ENCODE results near the gene SLC5A10. TPM values are rescaled to one million over a fixed set of nuclear protein-coding genes. Genes with fewer than 3 reads are reported as not detected.

Gene SLC5A10
- total RNA-seq, 2 experiments from 2014 or later: not detected

DNA sequence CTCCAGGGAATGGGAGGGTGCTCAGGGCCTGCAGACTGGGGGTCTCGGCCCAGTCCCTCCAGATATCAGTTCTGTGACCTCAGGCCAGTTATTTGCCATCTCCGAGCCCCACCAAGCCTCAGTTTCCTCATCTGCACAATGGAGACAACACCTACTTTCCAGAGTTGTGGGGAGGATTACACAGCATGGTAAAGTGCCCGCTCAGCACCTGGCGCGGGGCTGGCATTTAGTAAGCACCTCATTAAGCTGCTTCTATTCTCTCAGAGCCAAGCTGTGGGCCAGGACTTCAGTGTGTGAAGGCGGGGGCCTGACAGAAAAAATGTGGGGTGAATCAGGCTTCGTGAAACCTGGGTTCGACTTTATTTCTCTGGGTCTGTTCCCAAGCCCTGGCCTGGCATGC, 47.4 kb downstream of the SLC5A10 start:
- Mint-ChIP-seq H3K4me3 (no peak overlapping the region), H3K4me1 (ENCODE audit: low read depth) (peaks cover 23% of the 10 kb centered on the region), H3K36me3 (ENCODE audit: low read depth) (peaks cover 14% of the 10 kb centered on the region), H3K27ac (no peak overlapping the region), H3K27me3 (no peaks in the 10 kb centered on the region), H3K9me3 (peaks cover 2% of the 10 kb centered on the region)
- peaks cover 8% of the 10 kb centered on the region for H3K36me3 ChIP-seq (ENCODE audit: insufficient read depth, low read length)
- H3K4me1 ChIP-seq (ENCODE audit: insufficient read depth, low read length): peaks cover 55% of the 10 kb centered on the region
- CTCF ChIA-PET: no interaction called here
- intact Hi-C loops (cut with DNase I, micrococcal nuclease): no loop called here
- TF ChIP-seq, protein P1, sequence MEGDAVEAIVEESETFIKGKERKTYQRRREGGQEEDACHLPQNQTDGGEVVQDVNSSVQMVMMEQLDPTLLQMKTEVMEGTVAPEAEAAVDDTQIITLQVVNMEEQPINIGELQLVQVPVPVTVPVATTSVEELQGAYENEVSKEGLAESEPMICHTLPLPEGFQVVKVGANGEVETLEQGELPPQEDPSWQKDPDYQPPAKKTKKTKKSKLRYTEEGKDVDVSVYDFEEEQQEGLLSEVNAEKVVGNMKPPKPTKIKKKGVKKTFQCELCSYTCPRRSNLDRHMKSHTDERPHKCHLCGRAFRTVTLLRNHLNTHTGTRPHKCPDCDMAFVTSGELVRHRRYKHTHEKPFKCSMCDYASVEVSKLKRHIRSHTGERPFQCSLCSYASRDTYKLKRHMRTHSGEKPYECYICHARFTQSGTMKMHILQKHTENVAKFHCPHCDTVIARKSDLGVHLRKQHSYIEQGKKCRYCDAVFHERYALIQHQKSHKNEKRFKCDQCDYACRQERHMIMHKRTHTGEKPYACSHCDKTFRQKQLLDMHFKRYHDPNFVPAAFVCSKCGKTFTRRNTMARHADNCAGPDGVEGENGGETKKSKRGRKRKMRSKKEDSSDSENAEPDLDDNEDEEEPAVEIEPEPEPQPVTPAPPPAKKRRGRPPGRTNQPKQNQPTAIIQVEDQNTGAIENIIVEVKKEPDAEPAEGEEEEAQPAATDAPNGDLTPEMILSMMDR (IDR thresholded peaks at IDR 0.05): no peak
- H3K4me3 ChIP-seq (ENCODE audit: low read length): no peak overlapping the region
- no peaks in the 10 kb centered on the region for H3K27me3 ChIP-seq (ENCODE audit: control insufficient read depth in 1 of 2, insufficient read depth in 2 of 2, low read length in 2 of 2)
- ATAC-seq (ENCODE audit: poor library complexity) (no peak), DNase-seq (no peak)
- POLR2A ChIA-PET: no interaction called here
- H3K27ac ChIP-seq (ENCODE audit: low read depth in 1 of 2, low read length in 2 of 2): no peak overlapping the region
- H3K9me3 ChIP-seq (ENCODE audit: control insufficient read depth in 1 of 2, insufficient read depth in 1 of 2, low read length in 2 of 2): peaks cover 0 to 13% of the 10 kb centered on the region in 2 experiments

DNA sequence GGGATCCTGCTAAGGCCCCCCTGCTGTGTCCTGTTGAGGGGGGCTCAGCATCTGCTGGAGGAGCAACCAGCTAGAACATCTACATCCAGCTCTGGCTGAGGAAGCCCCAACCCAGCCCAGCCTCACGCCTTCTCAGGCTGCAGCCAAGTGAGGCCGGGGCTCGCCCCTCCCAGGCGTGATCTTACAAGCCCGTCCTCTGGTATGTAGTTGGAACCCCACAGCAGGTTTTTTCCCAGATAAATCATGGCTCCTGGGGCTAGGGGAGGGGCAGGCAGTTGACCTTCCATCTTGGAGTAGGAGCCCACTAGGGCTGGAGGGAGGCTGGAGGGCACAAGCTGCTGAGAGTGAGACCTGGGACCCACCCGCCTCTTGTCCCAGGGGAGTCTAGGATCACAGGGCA, 47.9 kb downstream of the SLC5A10 start:
- Histone ChIP-seq H3K4me1 (ENCODE audit: insufficient read depth, low read length) (peaks cover 54% of the 10 kb centered on the region), H3K36me3 (ENCODE audit: insufficient read depth, low read length) (peaks cover 8% of the 10 kb centered on the region), H3K27me3 (ENCODE audit: control insufficient read depth in 1 of 2, insufficient read depth in 2 of 2, low read length in 2 of 2) (no peaks in the 10 kb centered on the region), H3K4me3 (ENCODE audit: low read length) (no peak overlapping the region), H3K27ac (ENCODE audit: low read depth in 1 of 2, low read length in 2 of 2) (no peak overlapping the region), H3K9me3 (ENCODE audit: control insufficient read depth in 1 of 2, insufficient read depth in 1 of 2, low read length in 2 of 2) (peaks cover 0 to 13% of the 10 kb centered on the region in 2 experiments)
- no peak overlapping the region for H3K27ac Mint-ChIP-seq
- CTCF ChIA-PET: no interaction called here
- H3K4me1 Mint-ChIP-seq (ENCODE audit: low read depth): peaks cover 23% of the 10 kb centered on the region
- ATAC-seq (ENCODE audit: poor library complexity): no peak
- H3K36me3 Mint-ChIP-seq (ENCODE audit: low read depth): peaks cover 13% of the 10 kb centered on the region
- no peak overlapping the region for H3K4me3 Mint-ChIP-seq
- H3K9me3 Mint-ChIP-seq: peaks cover 2% of the 10 kb centered on the region
- no peak for DNase-seq
- H3K27me3 Mint-ChIP-seq: no peaks in the 10 kb centered on the region
- TF ChIP-seq, protein P1 (IDR thresholded peaks at IDR 0.05): no peak
- POLR2A ChIA-PET: no interaction called here
- intact Hi-C loops (cut with DNase I, micrococcal nuclease): loop anchor here in 1 of 2 experiments (2.0 to 10.0 kb wide), 4 partner anchors 21 to 365 kb away; partner anchors contain the start of gene B9D1

DNA sequence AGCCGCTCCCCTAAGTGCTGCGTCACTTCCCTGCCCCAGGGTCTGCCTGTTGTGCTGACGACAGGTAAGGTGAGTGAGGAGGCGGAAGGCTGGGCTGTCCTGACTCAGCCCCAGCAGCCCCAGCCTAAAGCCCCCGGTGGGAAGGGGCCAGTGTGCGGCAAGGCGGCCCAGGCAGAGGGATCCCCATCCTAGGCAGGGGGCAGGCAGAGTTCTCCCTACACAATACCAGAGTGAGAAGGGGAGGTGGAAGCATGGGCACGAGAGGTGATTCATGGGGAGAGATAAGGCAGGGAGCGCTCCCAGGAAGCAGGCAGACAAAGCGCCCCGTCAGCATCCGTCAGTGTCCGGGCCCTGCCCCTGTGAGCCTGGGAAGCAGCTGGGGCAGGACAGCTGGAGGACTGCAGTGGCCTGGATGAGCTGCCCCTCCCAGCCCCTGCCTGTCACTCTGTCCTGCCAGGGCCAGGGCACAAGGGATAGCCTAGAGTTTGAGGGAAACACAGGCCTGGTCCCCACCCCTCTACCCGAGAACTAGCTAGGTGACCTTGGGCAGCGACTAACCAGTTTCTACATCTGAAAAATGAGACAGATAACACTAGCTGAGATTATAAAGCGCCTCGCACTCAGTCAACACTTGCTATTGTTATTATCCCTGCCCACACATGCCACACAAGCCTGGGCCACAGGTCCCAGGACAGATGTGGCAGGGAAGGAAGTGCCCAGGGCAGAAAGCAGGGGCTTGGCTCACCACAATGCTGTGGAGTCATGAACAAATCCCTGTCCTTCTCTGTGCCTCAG, 48.8 kb downstream of the SLC5A10 start:
- TF ChIP-seq, protein P1 (IDR thresholded peaks at IDR 0.05): no peak
- Histone ChIP-seq H3K27me3 (ENCODE audit: control insufficient read depth in 1 of 2, insufficient read depth in 2 of 2, low read length in 2 of 2) (no peaks in the 10 kb centered on the region), H3K36me3 (ENCODE audit: insufficient read depth, low read length) (peaks cover 8% of the 10 kb centered on the region), H3K9me3 (ENCODE audit: control insufficient read depth in 1 of 2, insufficient read depth in 1 of 2, low read length in 2 of 2) (peaks cover 0 to 10% of the 10 kb centered on the region in 2 experiments), H3K27ac (ENCODE audit: low read depth in 1 of 2, low read length in 2 of 2) (no peak overlapping the region), H3K4me3 (ENCODE audit: low read length) (no peak overlapping the region), H3K4me1 (ENCODE audit: insufficient read depth, low read length) (peaks cover 60% of the 10 kb centered on the region)
- intact Hi-C loops (cut with DNase I, micrococcal nuclease): loop anchor here in 1 of 2 experiments (2.0 to 10.0 kb wide), 4 partner anchors 20 to 364 kb away; partner anchors contain the start of gene B9D1
- Mint-ChIP-seq H3K27me3 (no peaks in the 10 kb centered on the region), H3K36me3 (ENCODE audit: low read depth) (peaks cover 7% of the 10 kb centered on the region), H3K27ac (no peak overlapping the region), H3K4me3 (peak overlapping the region; percentile 45), H3K9me3 (no peaks in the 10 kb centered on the region), H3K4me1 (ENCODE audit: low read depth) (peaks cover 26% of the 10 kb centered on the region)
- ChIA-PET POLR2A (no interaction called here), CTCF (no interaction called here)
- no peak for ATAC-seq (ENCODE audit: poor library complexity)
- no peak for DNase-seq
